ENCODE measurements around the gene TRIM68.

DNA sequence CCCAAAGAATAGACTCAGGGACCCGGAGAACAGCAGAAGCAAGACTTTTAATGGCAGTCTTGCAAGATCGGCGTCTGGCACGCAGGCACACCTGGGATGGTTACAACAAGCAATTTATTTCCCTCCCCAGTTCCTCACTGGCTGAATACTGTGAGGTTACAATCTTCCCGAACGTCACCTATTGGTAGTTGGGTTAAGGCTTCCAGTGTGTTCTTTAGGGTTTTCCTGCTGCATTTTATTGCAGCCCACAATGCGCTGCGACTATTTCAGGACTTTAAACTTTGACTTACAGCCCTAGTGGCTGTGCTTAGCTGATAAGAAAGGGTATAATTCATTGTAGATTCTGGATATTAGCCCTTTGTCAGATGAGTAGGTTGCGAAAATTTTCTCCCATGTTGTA lies 11.5 kb upstream of the TRIM68 start:
- TF ChIP-seq, protein P1, sequence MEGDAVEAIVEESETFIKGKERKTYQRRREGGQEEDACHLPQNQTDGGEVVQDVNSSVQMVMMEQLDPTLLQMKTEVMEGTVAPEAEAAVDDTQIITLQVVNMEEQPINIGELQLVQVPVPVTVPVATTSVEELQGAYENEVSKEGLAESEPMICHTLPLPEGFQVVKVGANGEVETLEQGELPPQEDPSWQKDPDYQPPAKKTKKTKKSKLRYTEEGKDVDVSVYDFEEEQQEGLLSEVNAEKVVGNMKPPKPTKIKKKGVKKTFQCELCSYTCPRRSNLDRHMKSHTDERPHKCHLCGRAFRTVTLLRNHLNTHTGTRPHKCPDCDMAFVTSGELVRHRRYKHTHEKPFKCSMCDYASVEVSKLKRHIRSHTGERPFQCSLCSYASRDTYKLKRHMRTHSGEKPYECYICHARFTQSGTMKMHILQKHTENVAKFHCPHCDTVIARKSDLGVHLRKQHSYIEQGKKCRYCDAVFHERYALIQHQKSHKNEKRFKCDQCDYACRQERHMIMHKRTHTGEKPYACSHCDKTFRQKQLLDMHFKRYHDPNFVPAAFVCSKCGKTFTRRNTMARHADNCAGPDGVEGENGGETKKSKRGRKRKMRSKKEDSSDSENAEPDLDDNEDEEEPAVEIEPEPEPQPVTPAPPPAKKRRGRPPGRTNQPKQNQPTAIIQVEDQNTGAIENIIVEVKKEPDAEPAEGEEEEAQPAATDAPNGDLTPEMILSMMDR (conservative IDR thresholded peaks at IDR 0.05; ENCODE audit: low read length): no peak
- no peak for TF ChIP-seq EZH2phosphoT487 (IDR thresholded peaks at IDR 0.05; ENCODE audit: borderline replicate concordance)

Data from Loucy (cell line).